ENCODE measurements around the gene TTBK2.
A peak's percentile ranks its signal among the peaks of the same experiment; 100 is the strongest.

Gene TTBK2

GRCh38 chr15:42728560-42728959 lies 192.0 kb downstream of the TTBK2 start:
- CTCF ChIA-PET: no interaction called here
- POLR2A ChIA-PET: no interaction called here
- Histone ChIP-seq H3K4me3 (ENCODE audit: low read depth, low read length) (no peak overlapping the region), H3K9me3 (ENCODE audit: control insufficient read depth, insufficient read depth, low read depth, low read length) (no peaks in the 10 kb centered on the region), H3K4me1 (ENCODE audit: control insufficient read depth, insufficient read depth, low read length) (no peaks in the 10 kb centered on the region), H3K27ac (ENCODE audit: extremely low read depth, low read depth, low read length) (no peak overlapping the region), H3K36me3 (ENCODE audit: control insufficient read depth in 2 of 2, insufficient read depth in 1 of 2, low read length in 2 of 2) (peaks cover 6 to 96% of the 10 kb centered on the region in 2 experiments)
- TF ChIP-seq PRDM1 (tag by site-specific recombination; IDR thresholded peaks at IDR 0.05) (peak; percentile 84), ZNF26 (tag by site-specific recombination; IDR thresholded peaks at IDR 0.05) (no peak)

- peaks cover 6 to 96% of the 10 kb centered on the region in 2 experiments for H3K36me3 ChIP-seq (ENCODE audit: control insufficient read depth in 2 of 2, insufficient read depth in 1 of 2, low read length in 2 of 2)
- H3K4me1 ChIP-seq (ENCODE audit: control insufficient read depth, insufficient read depth, low read length): no peaks in the 10 kb centered on the region
- H3K9me3 ChIP-seq (ENCODE audit: control insufficient read depth, insufficient read depth, low read depth, low read length): no peaks in the 10 kb centered on the region
- no peak overlapping the region for H3K4me3 ChIP-seq (ENCODE audit: low read depth, low read length)
- CTCF ChIA-PET: no interaction called here
- POLR2A ChIA-PET: no interaction called here
- no peak overlapping the region for H3K27ac ChIP-seq (ENCODE audit: extremely low read depth, low read depth, low read length)
- TF ChIP-seq ZNF211 (tag by site-specific recombination; IDR thresholded peaks at IDR 0.05; ENCODE audit: low read depth) (no peak), ZNF174 (tag by site-specific recombination; IDR thresholded peaks at IDR 0.05) (no peak), ZFHX2 (tag by site-specific recombination; conservative IDR thresholded peaks at IDR 0.05) (no peak), GLI2 (tag by site-specific recombination; IDR thresholded peaks at IDR 0.05; ENCODE audit: borderline replicate concordance, low read depth) (no peak), REPIN1 (tag by site-specific recombination; IDR thresholded peaks at IDR 0.05; ENCODE audit: low read depth) (no peak), ZBTB26 (tag by site-specific recombination; optimal IDR thresholded peaks at IDR 0.05) (no peak), KLF8 (tag by site-specific recombination; IDR thresholded peaks at IDR 0.05) (no peak), ZNF549 (tag by site-specific recombination; IDR thresholded peaks at IDR 0.05) (no peak), ZNF10 (tag by site-specific recombination; IDR thresholded peaks at IDR 0.05) (no peak), ZSCAN23 (tag by site-specific recombination; IDR thresholded peaks at IDR 0.05) (no peak), ZNF398 (tag by site-specific recombination; IDR thresholded peaks at IDR 0.05) (no peak), ZNF433 (tag by site-specific recombination; IDR thresholded peaks at IDR 0.05; ENCODE audit: low read depth) (no peak), ZNF138 (tag by site-specific recombination; IDR thresholded peaks at IDR 0.05; ENCODE audit: borderline replicate concordance) (no peak), ZNF302 (tag by site-specific recombination; IDR thresholded peaks at IDR 0.05; ENCODE audit: low read depth) (no peak)
These were observed 192.7 kb downstream of the TTBK2 start for GRCh38 chr15:42727750-42728381.

- POLR2A ChIA-PET: no interaction called here
- TF ChIP-seq ZBTB8A (tag by site-specific recombination; IDR thresholded peaks at IDR 0.05) (no peak), ZNF366 (tag by site-specific recombination; conservative IDR thresholded peaks at IDR 0.05) (no peak), SP2 (tag by site-specific recombination; IDR thresholded peaks at IDR 0.05) (no peak), ZSCAN23 (tag by site-specific recombination; IDR thresholded peaks at IDR 0.05) (no peak), GFI1B (tag by site-specific recombination; IDR thresholded peaks at IDR 0.05) (no peak), ZNF138 (tag by site-specific recombination; IDR thresholded peaks at IDR 0.05; ENCODE audit: borderline replicate concordance) (no peak), ZNF747 (tag by site-specific recombination; IDR thresholded peaks at IDR 0.05) (no peak), PBX3 (CRISPR knock-in tag; IDR thresholded peaks at IDR 0.05) (no peak), ZNF169 (tag by site-specific recombination; IDR thresholded peaks at IDR 0.05) (no peak)
- Histone ChIP-seq H3K4me3 (ENCODE audit: low read depth, low read length) (no peak overlapping the region), H3K27ac (ENCODE audit: extremely low read depth, low read depth, low read length) (no peak overlapping the region), H3K4me1 (ENCODE audit: control insufficient read depth, insufficient read depth, low read length) (no peaks in the 10 kb centered on the region), H3K9me3 (ENCODE audit: control insufficient read depth, insufficient read depth, low read depth, low read length) (no peaks in the 10 kb centered on the region), H3K36me3 (ENCODE audit: control insufficient read depth in 2 of 2, insufficient read depth in 1 of 2, low read length in 2 of 2) (peaks cover 5 to 90% of the 10 kb centered on the region in 2 experiments)
- CTCF ChIA-PET: interaction anchor here (0.5 kb wide), 1 partner anchor 201 kb away, joined by 4 read pairs; no protein-coding TSS in a partner anchor
These were observed 194.5 kb downstream of the TTBK2 start for GRCh38 chr15:42726114-42726513.

All from HEK293 (cell line).